HepG2 (cell line): ENCODE measurements around the gene MAN1B1. TPM values are rescaled to one million over a fixed set of nuclear protein-coding genes. Genes with fewer than 3 reads are reported as not detected.

ENCODE experiments used
- ATAC-seq: fragments of 200-7000 bp; cut with Tn5 transposase; 3 replicates; pipeline ENCODE4 v1.9.1; 2020; ENCODE audit warnings: mild to moderate bottlenecking, moderate library complexity
- BruUV-seq: library from RNA; stranded (reverse); fragments of 400-500 nt; replicated peaks from 2 replicates; lab custom pipeline; 2021; lab: Mats Ljungman, UMichigan
- CTCF ChIA-PET: fragments of 300-600 bp; formaldehyde crosslinking; extraction: SDS; loops from one replicate; lab custom pipeline; 2021; ENCODE audit warnings: low total read pairs, inconsistent platforms, low intra/inter-chr PET ratio; lab: Yijun Ruan, JAX
- POLR2A ChIA-PET: fragments of 350-600 bp; sonication (Branson Sonifier 250); formaldehyde crosslinking; loops from one replicate; lab custom pipeline; 2020; ENCODE audit warnings: antibody characterized with exemption, inconsistent platforms; lab: Yijun Ruan, JAX
- DNase-seq: peaks from one replicate; pipeline ENCODE4 v3.0.0-alpha.2; 2015; ENCODE audit warnings: low spot score
- FAIRE-seq: peaks from 3 replicates; lab custom pipeline; 2011; peaks lifted over from hg19 to GRCh38; lab: Jason Lieb, UNC
- H2AFZ ChIP-seq: one replicate; pipeline ENCODE4 v1.6.1; 2011; ENCODE audit warnings: low read length, inconsistent platforms
- H3K27ac ChIP-seq: fragments of 300-600 bp; 3 replicates; pipeline ENCODE4 v1.8.0; 2011; ENCODE audit warnings: mixed run types, mild to moderate bottlenecking, mixed read lengths, low read length, inconsistent platforms; ENCODE audit not compliant: insufficient read depth; ENCODE audit errors: extremely low read length
- H3K27me3 ChIP-seq, 2 experiments: fragments of 200-600 bp in 1 of 2; 2 replicates in 1 of 2; 3 replicates in 1 of 2; pipeline versions ENCODE4 v1.6.0 to v1.8.0; 2011; ENCODE audit warnings: low read length in 2 of 2, mild to moderate bottlenecking in 2 of 2, moderate library complexity in 2 of 2, inconsistent platforms in 1 of 2; ENCODE audit not compliant: insufficient read depth in 2 of 2, control insufficient read depth in 1 of 2
- H3K36me3 ChIP-seq, 2 experiments: fragments of 200-600 bp in 1 of 2; replicated peaks in 1 of 2; 2 replicates in 1 of 2; 3 replicates in 1 of 2; pipeline versions ENCODE4 v1.5.1 to v1.8.0; 2011; ENCODE audit warnings: low read length in 2 of 2, inconsistent platforms in 1 of 2; ENCODE audit not compliant: insufficient read depth in 2 of 2, control insufficient read depth in 1 of 2
- H3K4me1 ChIP-seq: 2 replicates; pipeline ENCODE4 v1.5.1; 2012; ENCODE audit warnings: low read length, inconsistent platforms; ENCODE audit not compliant: insufficient read depth
- H3K4me2 ChIP-seq: 2 replicates; pipeline ENCODE4 v1.6.0; 2011; ENCODE audit warnings: low read depth, low read length, inconsistent platforms
- H3K4me3 ChIP-seq, 3 experiments: fragments of 200-600 bp in 1 of 3; sonication (generic), shearing (Covaris generic) in 1 of 3; replicated peaks in 1 of 3; 2 replicates each; pipeline ENCODE4 v1.5.1; 2011 to 2016; ENCODE audit warnings: low read length in 3 of 3, inconsistent platforms in 2 of 3, low read depth in 2 of 3, mild to moderate bottlenecking in 2 of 3, control low read depth in 1 of 3, mixed read lengths in 1 of 3; ENCODE audit not compliant: insufficient read depth in 1 of 3
- H3K79me2 ChIP-seq: one replicate; pipeline ENCODE4 v1.6.1; 2011; ENCODE audit warnings: low read length, inconsistent platforms; ENCODE audit not compliant: insufficient read depth
- H3K9ac ChIP-seq: 2 replicates; pipeline ENCODE4 v1.6.0; 2011; ENCODE audit warnings: mild to moderate bottlenecking, low read depth, low read length, inconsistent platforms; ENCODE audit not compliant: insufficient read depth
- H3K9me3 ChIP-seq: 2 replicates; pipeline ENCODE4 v1.5.1; 2012; ENCODE audit warnings: mild to moderate bottlenecking, low read length
- H4K20me1 ChIP-seq: 2 replicates; pipeline ENCODE4 v1.6.0; 2011; ENCODE audit warnings: inconsistent platforms, mild to moderate bottlenecking, low read length, moderate library complexity; ENCODE audit not compliant: insufficient read depth
- CTCF ChIP-seq: sonication (generic); formaldehyde crosslinking; IDR thresholded peaks from 2 replicates; pipeline ENCODE4 v1.5.0; 2020; ENCODE audit warnings: mild to moderate bottlenecking, missing genetic modification reagents, moderate library complexity
- HNRNPK ChIP-seq: fragments of 200-400 bp; formaldehyde crosslinking; IDR thresholded peaks from 2 replicates; pipeline ENCODE4 v1.6.1; 2018; ENCODE audit warnings: low read length, low read depth, moderate library complexity, mild to moderate bottlenecking; ENCODE audit not compliant: poor library complexity, severe bottlenecking
- HNRNPL ChIP-seq: fragments of 200-400 bp; formaldehyde crosslinking; IDR thresholded peaks from 2 replicates; pipeline ENCODE4 v1.6.1; 2017; ENCODE audit warnings: mild to moderate bottlenecking, low read depth, low read length
- MAX ChIP-seq: IDR thresholded peaks from 2 replicates; pipeline ENCODE4 v1.6.1; 2012; ENCODE audit warnings: inconsistent platforms
- MIER2 ChIP-seq: IDR thresholded peaks from 2 replicates; pipeline ENCODE4 v1.6.1; 2016; ENCODE audit warnings: missing biosample characterization, missing genetic modification reagents
- MYPOP ChIP-seq: sonication (generic); formaldehyde crosslinking; IDR thresholded peaks from 2 replicates; pipeline ENCODE4 v1.8.1; 2023; ENCODE audit warnings: mild to moderate bottlenecking, moderate library complexity, missing genetic modification reagents
- PRPF4 ChIP-seq: fragments of 200-400 bp; formaldehyde crosslinking; IDR thresholded peaks from 2 replicates; pipeline ENCODE4 v1.6.1; 2016; ENCODE audit warnings: low read length, low read depth; ENCODE audit not compliant: poor library complexity, severe bottlenecking
- ZBTB33 ChIP-seq: sonication (generic); formaldehyde crosslinking; IDR thresholded peaks from 2 replicates; pipeline ENCODE4 v1.4.0; 2020; ENCODE audit warnings: missing genetic modification reagents
- WGBS: methylation state at CpG from one replicate; pipeline ENCODE4 v1.1.6; 2017; ENCODE audit warnings: low lambda C conversion rate; 5-methylcytosine and 5-hydroxymethylcytosine counted together
- in situ Hi-C: cut with HindIII; loops from 2 replicates; pipeline ENCODE4 v1.10.0; 2017; ENCODE audit warnings: low pct_unique_long_range_greater_than_20kb; ENCODE audit not compliant: extremely low pct_ligation_motif_present
- intact Hi-C: fragments of 100-400 bp; cut with micrococcal nuclease; formaldehyde crosslinking; loops from one replicate; pipeline ENCODE4 v1.10.0; 2022; ENCODE audit not compliant: unreplicated experiment
- polyA plus RNA-seq, 8 experiments: library from polyadenylated mRNA; depleted of rRNA in 3 of 8; stranded (reverse) in 7 of 8; unstranded in 1 of 8; fragments of >200 nt; fragmentation: Illumina TruSeq in 4 of 8; extraction: Trizol in 4 of 8; gene quantifications; 2 replicates each; pipeline versions ENCODE4 v1.2.1 to v1.2.3, GENCODE V29; 2011 to 2016; ENCODE audit warnings: low read depth in 4 of 8, missing spikeins in 1 of 8, mixed read lengths in 1 of 8; ENCODE audit not compliant: insufficient read depth in 1 of 8
- total RNA-seq, 5 experiments: library from RNA; depleted of rRNA; stranded (reverse); fragments of >200 nt; fragmentation: Illumina TruSeq; extraction: Trizol; gene quantifications; 2 replicates each; pipeline ENCODE4 v1.2.3, GENCODE V29; 2016; ENCODE audit warnings: low read depth in 1 of 5

The MAN1B1 gene
- total and polyA plus RNA-seq, 2 of the 13 experiments (the other 11 are each of a cell fraction or from before 2014, with no cell fraction given) = 48.9 to 59.5 TPM

GRCh38 chr9:137048655-137049543, 37.9 kb upstream of the MAN1B1 start:
- in situ Hi-C loops = loop anchor here (10.0 kb wide), 1 partner anchor 274 kb away; no protein-coding TSS in a partner anchor
- no peaks in the 10 kb centered on the region for H3K36me3 ChIP-seq
- no peak overlapping the region for H3K4me3 ChIP-seq
- peaks cover 34% of the 10 kb centered on the region for H3K4me1 ChIP-seq
- POLR2A ChIA-PET = no interaction called here
- DNase-seq (no peak), FAIRE-seq (no peak)
- BruUV-seq = no TSS peak
- no peak overlapping the region for H3K4me2 ChIP-seq
- H3K9me3 ChIP-seq = no peaks in the 10 kb centered on the region
- intact Hi-C loops = no loop called here
- no peak overlapping the region for H3K9ac ChIP-seq
- TF ChIP-seq PRPF4 (no peak), HNRNPK (peak; percentile 85)
- TF ChIP-seq, all 625 proteins: peak for 1
- H2AFZ ChIP-seq = no peak overlapping the region
- CTCF ChIA-PET = interaction anchor here (1.4 to 2.3 kb wide), 3 partner anchors 14 to 19 kb away, joined by 5 to 12 read pairs (median 11); no protein-coding TSS in a partner anchor
- H3K27me3 ChIP-seq = peaks cover 3 to 20% of the 10 kb centered on the region in 2 experiments; a peak in 4 of 5 replicates
- H4K20me1 ChIP-seq = peaks cover 2% of the 10 kb centered on the region; the same call in 1 of the 2 replicates
- H3K27ac ChIP-seq = no peak overlapping the region
- H3K79me2 ChIP-seq = no peaks in the 10 kb centered on the region
- ATAC-seq = no peak
- WGBS = 94% methylated on average over 35 of the region's 72 CpGs

- H2AFZ ChIP-seq = no peak overlapping the region
- 80% methylated on average over 31 of the region's 38 CpGs for WGBS
- ChIA-PET POLR2A (no interaction called here), CTCF (interaction anchor here (1.4 to 2.3 kb wide), 3 partner anchors 14 to 18 kb away, joined by 5 to 12 read pairs (median 11); no protein-coding TSS in a partner anchor)
- no peak for DNase-seq
- H3K9me3 ChIP-seq = no peaks in the 10 kb centered on the region
- no peak for FAIRE-seq
- no peaks in the 10 kb centered on the region; the same call in 1 of the 2 replicates for H4K20me1 ChIP-seq
- H3K27ac ChIP-seq = no peak overlapping the region
- H3K79me2 ChIP-seq = peaks cover 7% of the 10 kb centered on the region
- no peak overlapping the region for H3K4me3 ChIP-seq
- H3K27me3 ChIP-seq = peaks cover 3 to 11% of the 10 kb centered on the region in 2 experiments; a peak in 3 of 5 replicates
- in situ Hi-C loops (loop anchor here (10.0 kb wide), 1 partner anchor 275 kb away; no protein-coding TSS in a partner anchor), intact Hi-C loops (no loop called here)
- no TSS peak for BruUV-seq
- H3K4me1 ChIP-seq = peaks cover 26% of the 10 kb centered on the region
- H3K4me2 ChIP-seq = no peak overlapping the region
- peak; percentile 27 for ATAC-seq
- H3K9ac ChIP-seq = no peak overlapping the region
- no peaks in the 10 kb centered on the region for H3K36me3 ChIP-seq
- TF ChIP-seq MYPOP (CRISPR knock-in tag) (no peak), HNRNPL (peak; percentile 44; the same call in 1 of the 2 replicates), CTCF (peak; percentile 81), MAX (peak; percentile 13; the same call in 1 of the 2 replicates), MIER2 (CRISPR knock-in tag) (0 out of 2 replicates have a peak, but pooled peaks have one; percentile 33), ZBTB33 (peak; percentile 92)
Observed at GRCh38 chr9:137049544-137050449, 37.0 kb upstream of the MAN1B1 start.
